DND-41 (cell line): Measurements from ENCODE around the gene SCGB1C2.

ENCODE experiments used
- ATAC-seq: fragments of 200-7000 bp; cut with Tn5 transposase; 3 replicates; pipeline ENCODE4 v1.9.1; 2021; ENCODE audit warnings: low read depth; ENCODE audit not compliant: insufficient read depth
- DNase-seq: peaks from one replicate; pipeline ENCODE4 v3.0.0-alpha.2; 2020
- H2AFZ ChIP-seq: 2 replicates; pipeline ENCODE4 v1.6.0; 2012; ENCODE audit warnings: low read depth, low read length
- H3K27ac ChIP-seq: 2 replicates; pipeline ENCODE4 v1.5.1; 2012; ENCODE audit warnings: low read length, inconsistent platforms
- H3K27me3 ChIP-seq: fragments of 200-600 bp; sonication (generic); 2 replicates; pipeline ENCODE4 v1.6.0; 2012; ENCODE audit warnings: low read length, mild to moderate bottlenecking, inconsistent platforms; ENCODE audit not compliant: insufficient read depth, poor library complexity
- H3K36me3 ChIP-seq: 2 replicates; pipeline ENCODE4 v1.5.1; 2012; ENCODE audit warnings: low read length, inconsistent platforms; ENCODE audit not compliant: insufficient read depth
- H3K4me1 ChIP-seq: 2 replicates; pipeline ENCODE4 v1.5.1; 2012; ENCODE audit warnings: mild to moderate bottlenecking, low read length; ENCODE audit not compliant: insufficient read depth
- H3K4me2 ChIP-seq: 2 replicates; pipeline ENCODE4 v1.6.0; 2012; ENCODE audit warnings: mild to moderate bottlenecking, moderate library complexity, low read length, inconsistent platforms; ENCODE audit not compliant: insufficient read depth
- H3K4me3 ChIP-seq, 2 experiments: fragments of 200-600 bp in 1 of 2; shearing (Covaris generic) in 1 of 2; 2 replicates each; pipeline ENCODE4 v1.5.1; 2012 to 2016; ENCODE audit warnings: inconsistent platforms in 2 of 2, low read length in 2 of 2, mild to moderate bottlenecking in 2 of 2, low read depth in 1 of 2, moderate library complexity in 1 of 2
- H3K79me2 ChIP-seq: 2 replicates; pipeline ENCODE4 v1.6.0; 2012; ENCODE audit warnings: low read length, inconsistent platforms; ENCODE audit not compliant: insufficient read depth
- H3K9ac ChIP-seq: 2 replicates; pipeline ENCODE4 v1.6.0; 2012; ENCODE audit warnings: low read depth, mild to moderate bottlenecking, inconsistent platforms, low read length, moderate library complexity
- H3K9me3 ChIP-seq: 2 replicates; pipeline ENCODE4 v1.5.1; 2012; ENCODE audit warnings: low read length, moderate library complexity, mild to moderate bottlenecking, inconsistent platforms; ENCODE audit not compliant: insufficient read depth, severe bottlenecking
- H4K20me1 ChIP-seq: 2 replicates; pipeline ENCODE4 v1.6.0; 2012; ENCODE audit warnings: low read length; ENCODE audit not compliant: insufficient read depth
- CTCF ChIP-seq: IDR thresholded peaks from 2 replicates; pipeline ENCODE4 v1.5.1; 2012; ENCODE audit warnings: borderline replicate concordance, low read length, moderate library complexity, mild to moderate bottlenecking; ENCODE audit not compliant: poor library complexity, severe bottlenecking; ENCODE audit errors: extremely low read depth
- EZH2 ChIP-seq: IDR thresholded peaks from 3 replicates; pipeline ENCODE4 v1.6.1; 2012; ENCODE audit warnings: borderline replicate concordance, low read depth, mild to moderate bottlenecking, moderate library complexity, low read length, inconsistent platforms; ENCODE audit not compliant: severe bottlenecking

The SCGB1C2 gene

DNA sequence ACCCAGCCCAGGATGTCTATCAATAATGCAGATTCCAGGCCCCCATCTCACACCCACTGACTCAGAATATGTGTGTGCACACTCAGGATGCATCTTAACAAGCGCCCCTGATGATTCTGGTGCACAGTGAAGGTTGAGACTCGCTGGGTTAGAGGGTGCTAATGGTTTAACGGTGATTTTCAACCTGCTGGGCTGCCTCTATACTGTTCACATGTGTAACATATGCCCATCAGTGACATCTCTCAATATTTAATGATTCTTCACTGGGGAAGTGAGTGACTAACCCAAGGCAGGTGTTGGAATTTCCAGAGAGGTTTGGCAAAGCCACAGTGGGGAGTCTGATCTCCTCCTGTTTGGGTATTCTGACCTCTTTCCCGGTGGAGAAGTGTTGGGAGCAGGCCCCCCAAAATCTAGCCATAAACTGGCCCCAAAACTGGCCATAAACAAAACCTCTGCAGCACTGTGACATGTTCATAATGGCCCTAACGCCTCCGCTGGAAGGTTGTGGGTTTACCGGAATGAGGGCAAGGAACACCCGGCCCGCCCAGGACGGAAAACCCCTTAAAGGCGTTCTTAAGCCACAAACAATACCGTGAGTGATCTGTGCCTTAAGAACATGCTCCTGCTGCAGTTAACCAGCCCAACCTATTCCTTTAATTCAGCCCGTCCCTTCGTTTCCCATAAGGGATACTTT lies 48.2 kb downstream of the SCGB1C2 start:
- Histone ChIP-seq H2AFZ (no peak overlapping the region), H3K27me3 (peaks cover 2% of the 10 kb centered on the region), H3K36me3 (no peaks in the 10 kb centered on the region)

GRCh38 chr17:187130-187529 lies 49.8 kb downstream of the SCGB1C2 start:
- H3K9me3 ChIP-seq = no peaks in the 10 kb centered on the region
- no peak overlapping the region for H3K9ac ChIP-seq
- no peak overlapping the region for H3K4me3 ChIP-seq
- ATAC-seq = no peak
- no peak for DNase-seq
- no peaks in the 10 kb centered on the region for H3K79me2 ChIP-seq
- TF ChIP-seq EZH2 = no peak
- no peak for TF ChIP-seq CTCF
- no peak overlapping the region for H3K4me2 ChIP-seq
- H3K36me3 ChIP-seq = no peaks in the 10 kb centered on the region
- no peak overlapping the region for H3K27ac ChIP-seq
- no peaks in the 10 kb centered on the region for H4K20me1 ChIP-seq
- H2AFZ ChIP-seq = no peak overlapping the region
- peaks cover 2% of the 10 kb centered on the region for H3K27me3 ChIP-seq
- no peaks in the 10 kb centered on the region for H3K4me1 ChIP-seq

More for the DNA sequence above, 48.2 kb downstream of the SCGB1C2 start:
- H3K27ac ChIP-seq = no peak overlapping the region
- H3K79me2 ChIP-seq = no peaks in the 10 kb centered on the region
- ATAC-seq (no peak), DNase-seq (no peak)
- H3K4me2 ChIP-seq = no peak overlapping the region
- no peaks in the 10 kb centered on the region for H3K9me3 ChIP-seq
- H4K20me1 ChIP-seq = no peaks in the 10 kb centered on the region
- no peaks in the 10 kb centered on the region for H3K4me1 ChIP-seq
- H3K4me3 ChIP-seq = no peak overlapping the region
- TF ChIP-seq CTCF (no peak), EZH2 (no peak)
- no peak overlapping the region for H3K9ac ChIP-seq
